Lower leg skin (tissue), 3 donors: ENCODE results near the gene IGSF11.

Source experiments
- CTCF ChIP-seq, 3 donors: fragments of 450-650 bp; IDR thresholded peaks; one replicate each; pipeline ENCODE4 v1.5.1; 2016; ENCODE audit warnings: antibody characterized with exemption in 3 of 3, mild to moderate bottlenecking in 3 of 3, moderate library complexity in 2 of 3
- POLR2A ChIP-seq, 2 donors: fragments of 450-650 bp; IDR thresholded peaks; one replicate each; pipeline ENCODE4 v1.6.1; 2016 to 2017; ENCODE audit warnings: antibody characterized with exemption in 2 of 2, mild to moderate bottlenecking in 1 of 2, moderate library complexity in 1 of 2

GRCh38 chr3:118910332-118910731, 124.3 kb downstream of the IGSF11 start:
- TF ChIP-seq POLR2A (IDR thresholded peaks at IDR 0.05) = no peak
- no peak for TF ChIP-seq CTCF (IDR thresholded peaks at IDR 0.05)
